Measurements from ENCODE around the gene SPACDR. TPM values are rescaled to one million over a fixed set of nuclear protein-coding genes. Genes with fewer than 3 reads are reported as not detected.

The SPACDR gene
- total RNA-seq, 3 donors from 2014 or later (not counting 1 experiment from before 2014, with no cell fraction given) = 2.3 to 4.1 (median 3.9) TPM

DNA sequence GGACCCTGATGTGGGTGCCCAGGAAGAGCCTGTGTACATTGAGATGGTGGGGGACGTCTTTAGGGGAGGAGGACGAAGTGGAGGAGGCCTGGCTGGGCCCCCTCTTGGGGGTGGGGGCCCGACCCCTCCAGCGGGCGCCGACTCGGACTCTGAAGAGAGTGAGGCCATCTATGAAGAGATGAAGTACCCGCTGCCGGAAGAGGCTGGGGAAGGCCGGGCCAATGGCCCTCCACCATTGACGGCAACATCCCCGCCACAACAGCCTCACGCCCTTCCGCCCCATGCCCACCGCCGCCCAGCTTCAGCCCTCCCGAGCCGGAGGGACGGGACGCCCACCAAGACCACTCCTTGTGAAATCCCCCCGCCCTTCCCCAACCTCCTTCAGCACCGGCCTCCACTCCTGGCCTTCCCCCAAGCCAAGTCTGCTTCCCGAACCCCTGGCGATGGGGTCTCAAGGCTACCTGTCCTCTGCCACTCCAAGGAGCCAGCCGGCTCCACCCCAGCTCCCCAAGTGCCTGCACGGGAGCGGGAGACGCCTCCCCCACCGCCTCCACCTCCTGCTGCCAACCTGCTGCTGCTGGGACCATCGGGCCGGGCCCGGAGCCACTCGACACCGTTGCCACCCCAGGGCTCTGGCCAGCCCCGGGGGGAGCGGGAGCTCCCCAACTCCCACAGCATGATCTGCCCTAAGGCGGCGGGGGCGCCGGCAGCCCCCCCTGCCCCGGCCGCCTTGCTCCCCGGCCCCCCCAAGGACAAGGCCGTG, 24.5 kb upstream of the SPACDR start:
- Histone ChIP-seq H3K4me3 (ENCODE audit: low read length) (no peak overlapping the region), H3K27ac (ENCODE audit: low read length) (no peak overlapping the region), H3K9me3 (ENCODE audit: control insufficient read depth, insufficient read depth, low read length) (no peaks in the 10 kb centered on the region), H3K27me3 (ENCODE audit: control insufficient read depth, insufficient read depth, low read length) (no peaks in the 10 kb centered on the region), H3K36me3 (ENCODE audit: control insufficient read depth, insufficient read depth, low read length) (no peaks in the 10 kb centered on the region), H3K4me1 (ENCODE audit: control insufficient read depth, insufficient read depth, low read length) (peaks cover 12% of the 10 kb centered on the region)
- peaks cover 0 to 14% of the 10 kb centered on the region in 2 donors for H3K4me1 Mint-ChIP-seq
- no peak overlapping the region for H3K27ac Mint-ChIP-seq
- intact Hi-C loops (cut with micrococcal nuclease) = no loop called here
- DNase-seq (no peak), ATAC-seq (no peak)
- no peaks in the 10 kb centered on the region for H3K36me3 Mint-ChIP-seq
- whole genome bisulfite sequencing (ENCODE audit: insufficient coverage) = 94% methylated on average over 44 of the region's 44 CpGs
- no peak overlapping the region for H3K4me3 Mint-ChIP-seq
- TF ChIP-seq CTCF (IDR thresholded peaks at IDR 0.05) = no peak
- peaks cover 8 to 16% of the 10 kb centered on the region in 2 donors for H3K27me3 Mint-ChIP-seq (ENCODE audit: low read depth in 2 of 2)
- H3K9me3 Mint-ChIP-seq = no peaks in the 10 kb centered on the region

DNA sequence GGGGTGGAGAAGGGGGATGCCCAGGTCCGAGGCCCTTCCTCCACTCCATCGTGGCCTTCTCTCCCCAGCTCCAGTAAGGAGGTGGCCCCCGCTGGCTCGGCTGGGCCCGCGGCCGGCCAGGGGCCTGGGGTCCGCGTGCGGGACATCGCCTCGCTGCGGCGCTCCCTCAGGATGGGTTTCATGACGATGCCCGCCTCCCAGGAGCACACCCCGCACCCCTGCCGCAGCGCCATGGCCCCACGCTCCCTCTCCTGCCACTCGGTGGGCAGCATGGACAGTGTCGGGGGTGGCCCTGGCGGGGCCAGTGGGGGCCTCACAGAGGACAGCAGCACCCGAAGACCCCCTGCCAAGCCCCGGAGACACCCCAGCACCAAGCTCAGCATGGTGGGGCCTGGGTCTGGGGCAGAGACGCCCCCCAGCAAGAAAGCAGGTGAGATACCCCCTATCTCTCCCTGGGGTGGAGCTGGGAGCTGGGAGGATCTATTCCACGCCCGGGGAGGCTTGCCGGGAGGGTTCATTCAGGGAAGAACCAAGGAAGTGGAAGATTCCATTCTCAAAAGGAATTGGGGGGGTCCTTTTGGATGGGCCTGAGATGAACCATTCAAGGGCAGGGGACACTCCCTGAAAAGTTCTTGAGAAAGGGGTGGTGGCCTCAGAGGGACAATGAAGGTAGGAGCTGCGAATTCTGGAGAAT, 22.8 kb upstream of the SPACDR start:
- Mint-ChIP-seq H3K27ac (no peak overlapping the region), H3K27me3 (ENCODE audit: low read depth in 2 of 2) (peaks cover 0 to 9% of the 10 kb centered on the region in 2 donors), H3K4me1 (peaks cover 5 to 10% of the 10 kb centered on the region in 2 donors), H3K9me3 (no peaks in the 10 kb centered on the region), H3K4me3 (no peak overlapping the region), H3K36me3 (no peaks in the 10 kb centered on the region)
- ATAC-seq (no peak), DNase-seq (no peak)
- Histone ChIP-seq H3K27ac (ENCODE audit: low read length) (no peak overlapping the region), H3K4me1 (ENCODE audit: control insufficient read depth, insufficient read depth, low read length) (peaks cover 18% of the 10 kb centered on the region), H3K27me3 (ENCODE audit: control insufficient read depth, insufficient read depth, low read length) (no peaks in the 10 kb centered on the region), H3K4me3 (ENCODE audit: low read length) (no peak overlapping the region), H3K36me3 (ENCODE audit: control insufficient read depth, insufficient read depth, low read length) (no peaks in the 10 kb centered on the region), H3K9me3 (ENCODE audit: control insufficient read depth, insufficient read depth, low read length) (no peaks in the 10 kb centered on the region)
- WGBS (ENCODE audit: insufficient coverage) = 94% methylated on average over 30 of the region's 30 CpGs
- no peak for TF ChIP-seq CTCF (IDR thresholded peaks at IDR 0.05)
- intact Hi-C loops (cut with micrococcal nuclease) = no loop called here

GRCh38 chr7:100486111-100486636, 22.1 kb upstream of the SPACDR start:
- no peak for TF ChIP-seq CTCF (IDR thresholded peaks at IDR 0.05)
- Histone ChIP-seq H3K27me3 (ENCODE audit: control insufficient read depth, insufficient read depth, low read length) (no peaks in the 10 kb centered on the region), H3K27ac (ENCODE audit: low read length) (no peak overlapping the region), H3K4me1 (ENCODE audit: control insufficient read depth, insufficient read depth, low read length) (peaks cover 18% of the 10 kb centered on the region), H3K9me3 (ENCODE audit: control insufficient read depth, insufficient read depth, low read length) (no peaks in the 10 kb centered on the region), H3K36me3 (ENCODE audit: control insufficient read depth, insufficient read depth, low read length) (no peaks in the 10 kb centered on the region), H3K4me3 (ENCODE audit: low read length) (no peak overlapping the region)
- H3K4me1 Mint-ChIP-seq = peaks cover 5 to 10% of the 10 kb centered on the region in 2 donors
- no peaks in the 10 kb centered on the region for H3K9me3 Mint-ChIP-seq
- H3K36me3 Mint-ChIP-seq = no peaks in the 10 kb centered on the region
- peak in 1 of 2 donors; percentile 4 for DNase-seq
- ATAC-seq = no peak
- no peak overlapping the region for H3K27ac Mint-ChIP-seq
- intact Hi-C loops (cut with micrococcal nuclease) = no loop called here
- H3K4me3 Mint-ChIP-seq = no peak overlapping the region
- peaks cover 0 to 6% of the 10 kb centered on the region in 2 donors for H3K27me3 Mint-ChIP-seq (ENCODE audit: low read depth in 2 of 2)
- 89% methylated on average over 4 of the region's 5 CpGs for WGBS (ENCODE audit: insufficient coverage)
